ENCODE results near the gene PLEKHG4B.

Gene PLEKHG4B

DNA sequence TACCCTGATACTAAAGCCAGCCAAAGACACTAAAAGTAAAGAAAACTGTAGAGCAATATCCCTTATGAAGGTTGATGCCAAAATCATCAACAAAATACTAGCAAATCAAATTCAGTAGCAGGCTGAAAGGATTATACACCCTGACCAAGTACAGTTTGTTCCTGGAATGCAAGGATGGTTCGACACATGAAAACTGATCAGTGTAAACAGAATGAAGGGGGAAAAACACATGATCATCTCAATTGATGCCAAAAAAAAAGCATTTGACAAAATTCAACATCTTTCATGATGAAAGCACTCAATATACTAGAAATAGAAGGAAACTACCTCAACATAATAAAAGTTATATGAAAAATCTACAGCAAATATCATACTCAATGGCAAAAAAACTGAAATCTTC is 55.8 kb downstream of the PLEKHG4B start:
- H3K4me3 ChIP-seq (ENCODE audit: low read length in 2 of 2), result no peak overlapping the region
- no peak overlapping the region for H3K9ac ChIP-seq (ENCODE audit: low read length in 2 of 2)
- H3K27ac ChIP-seq (ENCODE audit: low read length), result no peak overlapping the region

DNA sequence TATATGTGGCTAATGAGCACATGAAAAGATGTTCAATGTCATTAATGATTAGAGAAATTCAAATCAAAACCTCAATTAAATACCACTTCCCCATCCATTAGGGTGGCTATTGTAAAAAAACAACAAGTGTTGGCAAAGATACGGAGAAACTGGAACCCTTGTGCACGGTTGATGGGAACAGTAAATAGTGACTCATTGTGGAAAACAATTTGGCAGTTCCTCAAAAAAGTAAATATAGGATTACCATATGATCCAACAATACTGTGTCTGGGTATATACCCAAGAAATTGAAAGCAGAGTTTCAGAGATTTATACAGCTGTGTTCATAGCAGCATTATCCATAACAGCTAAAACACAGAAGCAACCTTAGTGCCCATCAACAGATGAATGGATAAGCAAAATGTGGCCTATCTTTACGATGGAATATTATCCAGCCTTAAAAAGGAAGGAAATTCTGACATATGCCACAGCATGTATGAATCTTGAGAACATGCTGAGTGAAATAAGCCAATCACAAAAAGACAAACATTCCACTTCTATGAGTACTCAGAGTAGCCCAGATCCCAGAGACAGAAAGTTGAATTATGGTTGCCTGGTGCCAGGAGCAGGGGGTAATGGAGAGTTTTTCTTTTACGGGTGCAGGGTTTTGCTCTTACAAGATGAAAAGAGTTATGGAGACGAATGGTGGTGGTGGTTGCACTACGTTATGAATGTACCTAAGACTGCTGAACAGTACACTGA is 57.9 kb downstream of the PLEKHG4B start:
- Histone ChIP-seq H3K4me1 (ENCODE audit: control insufficient read depth, insufficient read depth, low read length) (no peaks in the 10 kb centered on the region), H3K36me3 (ENCODE audit: control insufficient read depth in 2 of 2, insufficient read depth in 2 of 2, low read length in 2 of 2) (no peaks in the 10 kb centered on the region), H3K9ac (ENCODE audit: low read length in 2 of 2) (no peak overlapping the region), H3K27me3 (ENCODE audit: control insufficient read depth in 1 of 2, insufficient read depth in 2 of 2, low read length in 2 of 2) (no peaks in the 10 kb centered on the region), H3K27ac (ENCODE audit: low read length) (no peak overlapping the region), H3K4me3 (ENCODE audit: low read length in 2 of 2) (no peak overlapping the region), H3K9me3 (ENCODE audit: control insufficient read depth in 2 of 2, low read length in 2 of 2) (peaks cover 5 to 18% of the 10 kb centered on the region in 2 donors)

More for the DNA sequence above, 55.8 kb downstream of the PLEKHG4B start:
- Histone ChIP-seq H3K9me3 (ENCODE audit: control insufficient read depth in 2 of 2, low read length in 2 of 2) (peaks cover 5 to 18% of the 10 kb centered on the region in 2 donors), H3K36me3 (ENCODE audit: control insufficient read depth in 2 of 2, insufficient read depth in 2 of 2, low read length in 2 of 2) (no peaks in the 10 kb centered on the region), H3K4me1 (ENCODE audit: control insufficient read depth, insufficient read depth, low read length) (no peaks in the 10 kb centered on the region), H3K27me3 (ENCODE audit: control insufficient read depth in 1 of 2, insufficient read depth in 2 of 2, low read length in 2 of 2) (no peaks in the 10 kb centered on the region)

DNA sequence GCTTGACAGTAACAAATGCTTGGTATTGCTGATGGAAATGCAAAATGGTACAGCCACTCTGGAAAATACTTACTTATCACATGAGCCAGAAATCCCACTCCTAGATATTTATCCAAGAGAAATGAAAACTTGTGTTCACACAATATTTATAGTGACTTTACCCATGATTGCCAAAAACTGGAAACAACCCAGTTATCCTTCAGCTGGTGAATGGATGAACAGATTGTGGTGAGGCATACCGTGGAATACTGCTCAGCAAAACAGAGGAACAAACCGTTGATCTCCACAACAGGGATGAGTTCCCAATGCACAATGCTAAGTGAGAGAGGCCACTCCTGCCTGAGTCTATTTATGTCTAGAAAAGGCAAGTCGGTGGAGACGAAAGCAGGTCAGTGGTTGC is 58.8 kb downstream of the PLEKHG4B start:
- H3K9ac ChIP-seq (ENCODE audit: low read length in 2 of 2), result no peak overlapping the region
- H3K36me3 ChIP-seq (ENCODE audit: control insufficient read depth in 2 of 2, insufficient read depth in 2 of 2, low read length in 2 of 2), result no peaks in the 10 kb centered on the region
- no peak overlapping the region for H3K27ac ChIP-seq (ENCODE audit: low read length)
- peaks cover 5 to 18% of the 10 kb centered on the region in 2 donors for H3K9me3 ChIP-seq (ENCODE audit: control insufficient read depth in 2 of 2, low read length in 2 of 2)
- H3K4me1 ChIP-seq (ENCODE audit: control insufficient read depth, insufficient read depth, low read length), result no peaks in the 10 kb centered on the region
- H3K27me3 ChIP-seq (ENCODE audit: control insufficient read depth in 1 of 2, insufficient read depth in 2 of 2, low read length in 2 of 2), result no peaks in the 10 kb centered on the region
- no peak overlapping the region for H3K4me3 ChIP-seq (ENCODE audit: low read length in 2 of 2)

DNA sequence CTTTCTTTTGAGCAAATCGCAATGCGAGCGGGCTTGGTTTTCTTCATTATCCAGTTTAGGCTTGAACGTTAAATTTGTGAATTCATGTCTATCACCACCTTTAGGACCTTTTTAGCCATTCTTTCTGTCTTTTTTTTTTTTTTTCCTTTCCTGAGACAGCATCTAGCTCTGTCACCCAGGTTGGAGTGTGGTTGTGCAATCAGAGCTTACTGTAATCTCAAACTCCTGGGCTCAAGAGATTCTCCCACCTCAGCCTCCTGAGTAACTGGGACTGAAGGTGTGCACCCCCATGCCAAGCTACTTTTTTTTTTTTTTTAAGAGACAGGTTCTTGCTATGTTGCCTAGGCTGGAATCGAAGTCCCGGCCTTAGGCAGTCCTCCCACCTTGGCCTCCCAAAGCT is 60.1 kb downstream of the PLEKHG4B start:
- Histone ChIP-seq H3K4me1 (ENCODE audit: control insufficient read depth, insufficient read depth, low read length) (no peaks in the 10 kb centered on the region), H3K36me3 (ENCODE audit: control insufficient read depth in 2 of 2, insufficient read depth in 2 of 2, low read length in 2 of 2) (no peaks in the 10 kb centered on the region), H3K27ac (ENCODE audit: low read length) (no peak overlapping the region), H3K4me3 (ENCODE audit: low read length in 2 of 2) (no peak overlapping the region), H3K9me3 (ENCODE audit: control insufficient read depth in 2 of 2, low read length in 2 of 2) (peaks cover 5 to 9% of the 10 kb centered on the region in 2 donors), H3K9ac (ENCODE audit: low read length in 2 of 2) (no peak overlapping the region), H3K27me3 (ENCODE audit: control insufficient read depth in 1 of 2, insufficient read depth in 2 of 2, low read length in 2 of 2) (no peaks in the 10 kb centered on the region)

DNA sequence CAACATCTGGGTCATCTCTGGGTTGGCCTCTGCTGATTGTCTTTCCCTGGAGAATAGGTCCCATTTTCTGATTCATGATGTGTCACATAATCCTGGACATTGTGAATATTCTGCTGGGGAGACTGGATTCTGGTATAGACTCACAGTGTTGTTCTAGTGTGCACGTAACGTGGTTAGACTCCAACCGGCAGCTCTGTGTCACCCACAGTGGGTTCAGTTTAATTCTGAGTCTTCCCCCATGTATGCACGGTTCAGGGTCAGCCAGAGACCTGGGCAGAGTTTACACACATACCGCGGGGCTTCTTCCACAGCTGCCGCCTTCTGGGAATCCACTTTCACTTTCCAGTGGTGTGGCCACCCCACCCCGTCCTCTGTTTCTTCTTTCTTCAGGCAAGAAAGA is 61.3 kb downstream of the PLEKHG4B start:
- H3K4me3 ChIP-seq (ENCODE audit: low read length in 2 of 2), result no peak overlapping the region
- no peaks in the 10 kb centered on the region for H3K9me3 ChIP-seq (ENCODE audit: control insufficient read depth in 2 of 2, low read length in 2 of 2)
- no peaks in the 10 kb centered on the region for H3K4me1 ChIP-seq (ENCODE audit: control insufficient read depth, insufficient read depth, low read length)
- no peak overlapping the region for H3K27ac ChIP-seq (ENCODE audit: low read length)
- H3K27me3 ChIP-seq (ENCODE audit: control insufficient read depth in 1 of 2, insufficient read depth in 2 of 2, low read length in 2 of 2), result no peaks in the 10 kb centered on the region
- H3K9ac ChIP-seq (ENCODE audit: low read length in 2 of 2), result no peak overlapping the region
- no peaks in the 10 kb centered on the region for H3K36me3 ChIP-seq (ENCODE audit: control insufficient read depth in 2 of 2, insufficient read depth in 2 of 2, low read length in 2 of 2)

DNA sequence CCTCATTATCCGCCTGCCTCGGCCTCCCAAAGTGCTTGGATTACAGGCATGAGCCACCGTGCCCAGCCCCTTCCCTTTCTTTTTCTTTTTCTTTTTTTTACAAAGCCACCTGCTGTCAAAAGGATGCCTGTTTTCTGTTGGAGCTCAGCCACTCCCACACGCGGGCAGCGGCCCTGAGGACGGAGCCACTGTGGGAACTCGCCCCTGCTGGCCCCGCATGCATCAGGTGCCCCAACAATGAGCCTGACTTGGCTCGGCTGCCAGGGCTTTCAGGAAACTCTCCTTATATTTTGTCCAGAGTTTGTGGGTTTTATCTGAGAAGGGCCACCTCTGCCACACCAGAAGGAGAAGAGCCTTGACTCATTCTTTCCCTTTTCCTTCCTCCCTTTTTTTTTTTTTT is 62.3 kb downstream of the PLEKHG4B start:
- Histone ChIP-seq H3K27ac (ENCODE audit: low read length) (no peak overlapping the region), H3K4me3 (ENCODE audit: low read length in 2 of 2) (no peak overlapping the region), H3K4me1 (ENCODE audit: control insufficient read depth, insufficient read depth, low read length) (no peaks in the 10 kb centered on the region), H3K27me3 (ENCODE audit: control insufficient read depth in 1 of 2, insufficient read depth in 2 of 2, low read length in 2 of 2) (no peaks in the 10 kb centered on the region), H3K36me3 (ENCODE audit: control insufficient read depth in 2 of 2, insufficient read depth in 2 of 2, low read length in 2 of 2) (no peaks in the 10 kb centered on the region), H3K9me3 (ENCODE audit: control insufficient read depth in 2 of 2, low read length in 2 of 2) (no peaks in the 10 kb centered on the region), H3K9ac (ENCODE audit: low read length in 2 of 2) (no peak overlapping the region)

DNA sequence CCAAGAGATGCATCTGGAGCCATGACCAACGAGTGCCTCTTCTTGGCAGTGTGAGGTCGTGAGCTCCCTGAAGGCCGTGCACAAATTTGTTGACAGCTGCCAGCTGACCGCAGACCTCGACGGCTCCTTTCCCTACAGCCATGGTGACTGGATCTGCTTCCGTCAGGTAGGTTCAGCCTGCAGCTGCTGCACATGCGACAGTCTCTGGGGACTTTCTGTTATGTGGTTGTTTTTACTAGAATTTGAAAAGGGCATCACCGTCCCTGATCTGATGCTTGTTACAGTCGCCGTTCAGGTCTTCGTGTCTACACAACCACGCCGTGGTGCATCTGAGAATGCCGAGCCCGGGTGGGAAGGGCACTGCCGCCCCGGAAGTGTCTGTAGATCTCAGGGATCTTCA is 62.9 kb downstream of the PLEKHG4B start:
- H3K36me3 ChIP-seq (ENCODE audit: control insufficient read depth in 2 of 2, insufficient read depth in 2 of 2, low read length in 2 of 2), result no peaks in the 10 kb centered on the region

DNA sequence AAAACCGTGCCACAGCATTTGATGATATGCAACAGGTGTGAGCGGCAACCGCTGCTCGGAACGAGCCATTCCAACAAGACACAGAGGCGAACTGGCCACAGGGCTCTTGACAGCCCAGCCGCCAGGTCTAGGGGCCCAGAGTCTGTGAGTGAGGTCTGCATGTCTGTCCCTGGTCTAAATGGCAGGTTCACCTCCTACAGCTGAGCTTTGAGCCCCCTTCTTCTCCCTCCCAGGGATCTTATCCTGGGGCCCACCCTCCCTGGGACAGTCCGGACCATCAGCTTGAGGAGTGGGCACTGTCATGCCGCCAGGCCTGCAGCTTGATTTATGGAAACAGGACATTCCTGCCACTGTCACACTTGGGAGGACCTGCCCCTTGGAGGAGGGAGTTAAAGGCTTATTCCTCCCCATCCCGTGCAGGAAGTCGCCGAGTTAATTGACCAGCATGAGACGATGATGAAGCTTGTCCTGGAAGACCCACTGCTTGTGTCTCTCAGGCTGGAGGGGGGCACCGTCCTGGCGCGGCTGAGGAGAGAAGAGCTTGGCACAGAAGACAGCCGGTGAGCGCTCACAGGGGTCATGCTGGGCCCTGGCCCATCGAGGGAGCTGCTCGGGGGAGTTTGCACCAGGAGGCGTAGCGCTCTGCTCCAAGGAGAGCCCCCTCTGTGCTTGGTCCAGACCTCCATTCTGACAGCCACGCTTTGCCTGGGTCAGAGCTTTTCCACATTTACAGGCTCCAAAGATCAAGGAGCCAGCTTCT is 63.9 kb downstream of the PLEKHG4B start:
- H3K9ac ChIP-seq (ENCODE audit: low read length in 2 of 2), result no peak overlapping the region
- H3K27me3 ChIP-seq (ENCODE audit: control insufficient read depth in 1 of 2, insufficient read depth in 2 of 2, low read length in 2 of 2), result peaks cover 0 to 2% of the 10 kb centered on the region in 2 donors
- H3K27ac ChIP-seq (ENCODE audit: low read length), result no peak overlapping the region
- no peak overlapping the region for H3K4me3 ChIP-seq (ENCODE audit: low read length in 2 of 2)
- no peaks in the 10 kb centered on the region for H3K9me3 ChIP-seq (ENCODE audit: control insufficient read depth in 2 of 2, low read length in 2 of 2)
- no peaks in the 10 kb centered on the region for H3K4me1 ChIP-seq (ENCODE audit: control insufficient read depth, insufficient read depth, low read length)
- H3K36me3 ChIP-seq (ENCODE audit: control insufficient read depth in 2 of 2, insufficient read depth in 2 of 2, low read length in 2 of 2), result no peaks in the 10 kb centered on the region

More for the DNA sequence above, 62.9 kb downstream of the PLEKHG4B start:
- Histone ChIP-seq H3K27me3 (ENCODE audit: control insufficient read depth in 1 of 2, insufficient read depth in 2 of 2, low read length in 2 of 2) (peaks cover 0 to 2% of the 10 kb centered on the region in 2 donors), H3K27ac (ENCODE audit: low read length) (no peak overlapping the region), H3K4me3 (ENCODE audit: low read length in 2 of 2) (no peak overlapping the region), H3K9me3 (ENCODE audit: control insufficient read depth in 2 of 2, low read length in 2 of 2) (no peaks in the 10 kb centered on the region), H3K4me1 (ENCODE audit: control insufficient read depth, insufficient read depth, low read length) (no peaks in the 10 kb centered on the region), H3K9ac (ENCODE audit: low read length in 2 of 2) (no peak overlapping the region)

DNA sequence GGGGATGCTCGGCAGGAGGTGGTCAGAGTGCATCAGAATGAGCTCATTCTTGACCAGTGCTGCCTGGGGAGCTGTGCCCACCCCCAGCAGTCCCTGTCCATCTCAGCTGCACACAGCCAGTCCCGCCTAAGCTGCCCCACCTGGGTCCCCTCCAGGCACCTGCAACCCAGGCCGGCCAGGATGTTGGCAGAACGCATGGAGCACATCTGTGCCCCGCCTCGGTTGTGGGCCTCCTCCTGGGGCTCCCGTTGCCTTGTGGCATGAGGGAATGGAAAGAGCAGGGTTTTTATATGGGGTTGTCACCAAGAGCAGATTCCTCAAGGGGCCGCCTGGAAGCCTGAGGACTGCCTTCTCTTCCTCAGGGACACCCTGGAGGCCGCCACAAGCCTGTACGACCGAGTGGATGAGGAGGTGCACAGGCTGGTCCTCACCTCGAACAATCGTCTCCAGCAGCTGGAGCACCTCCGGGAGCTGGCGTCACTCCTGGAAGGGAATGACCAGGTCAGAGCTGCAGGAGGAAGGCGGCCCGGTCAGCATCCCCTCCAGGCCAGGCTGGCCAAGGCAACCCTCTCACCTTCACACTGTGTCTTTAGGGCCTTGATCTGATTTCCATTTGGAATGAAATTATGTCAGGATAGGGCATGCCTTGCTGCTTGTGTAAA is 64.6 kb downstream of the PLEKHG4B start:
- Histone ChIP-seq H3K4me3 (ENCODE audit: low read length in 2 of 2) (no peak overlapping the region), H3K27ac (ENCODE audit: low read length) (no peak overlapping the region), H3K9me3 (ENCODE audit: control insufficient read depth in 2 of 2, low read length in 2 of 2) (no peaks in the 10 kb centered on the region), H3K9ac (ENCODE audit: low read length in 2 of 2) (no peak overlapping the region), H3K36me3 (ENCODE audit: control insufficient read depth in 2 of 2, insufficient read depth in 2 of 2, low read length in 2 of 2) (no peaks in the 10 kb centered on the region), H3K4me1 (ENCODE audit: control insufficient read depth, insufficient read depth, low read length) (no peaks in the 10 kb centered on the region), H3K27me3 (ENCODE audit: control insufficient read depth in 1 of 2, insufficient read depth in 2 of 2, low read length in 2 of 2) (peaks cover 0 to 2% of the 10 kb centered on the region in 2 donors)

DNA sequence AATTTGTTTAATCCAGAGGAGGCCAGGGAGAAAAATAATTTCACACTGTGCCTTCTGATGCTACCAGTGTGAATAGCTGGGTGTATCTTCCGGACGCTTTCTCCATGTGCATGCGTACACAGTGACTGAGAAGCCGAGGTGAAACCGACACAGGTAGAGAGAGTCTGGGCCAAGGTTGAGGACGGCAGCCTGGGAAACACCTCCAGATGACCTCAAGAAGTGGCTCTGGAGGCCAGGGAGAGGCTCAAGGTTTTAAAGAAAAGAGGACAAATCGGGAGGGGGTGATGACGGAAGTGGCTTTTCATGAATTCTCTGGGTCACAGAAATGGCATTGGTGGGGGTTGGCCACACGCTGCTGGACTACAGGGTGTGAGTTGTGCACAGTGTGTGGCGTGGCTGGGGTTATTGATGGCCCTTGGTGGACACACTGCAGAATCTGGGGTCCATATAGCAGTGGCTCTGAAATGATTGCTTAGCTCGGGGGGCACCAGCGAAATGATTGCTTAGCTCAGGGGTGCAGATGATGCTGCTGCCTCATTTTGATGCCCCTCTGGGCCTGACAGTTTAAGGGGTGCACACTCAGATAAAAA is 65.3 kb downstream of the PLEKHG4B start:
- Histone ChIP-seq H3K27me3 (ENCODE audit: control insufficient read depth in 1 of 2, insufficient read depth in 2 of 2, low read length in 2 of 2) (peaks cover 0 to 2% of the 10 kb centered on the region in 2 donors), H3K9me3 (ENCODE audit: control insufficient read depth in 2 of 2, low read length in 2 of 2) (no peaks in the 10 kb centered on the region), H3K4me1 (ENCODE audit: control insufficient read depth, insufficient read depth, low read length) (no peaks in the 10 kb centered on the region), H3K27ac (ENCODE audit: low read length) (no peak overlapping the region), H3K9ac (ENCODE audit: low read length in 2 of 2) (no peak overlapping the region), H3K36me3 (ENCODE audit: control insufficient read depth in 2 of 2, insufficient read depth in 2 of 2, low read length in 2 of 2) (no peaks in the 10 kb centered on the region), H3K4me3 (ENCODE audit: low read length in 2 of 2) (no peak overlapping the region)
